Measurements from ENCODE around the gene UST.

- TF ChIP-seq TAF1 (conservative IDR thresholded peaks at IDR 0.05) (no peak), GABPA (IDR thresholded peaks at IDR 0.05 in 1 of 2, conservative IDR thresholded peaks at IDR 0.05 in 1 of 2) (no peak), CTCF (IDR thresholded peaks at IDR 0.05; ENCODE audit: low read depth, low read length, missing input control) (no peak)
Measured at GRCh38 chr6:148814869-148815268, 68.0 kb downstream of the UST start.
